Adrenal gland (tissue), 12 donors: ENCODE results near the gene IRS2. TPM values are rescaled to one million over a fixed set of nuclear protein-coding genes. Genes with fewer than 3 reads are reported as not detected.
A peak's percentile ranks its signal among the peaks of the same experiment; 100 is the strongest.

Experiments
- DNase-seq, 7 donors: peaks; one replicate each; pipeline ENCODE4 v3.0.0-alpha.2; 2019 to 2020
- H3K27ac ChIP-seq, 5 donors: fragments of 200-600 bp; sonication (generic) in 4 of 5; 1 replicate in 3 of 5; 2 replicates in 2 of 5; pipeline versions ENCODE4 v1.5.1 to v1.8.0; 2016 to 2020; ENCODE audit warnings: mild to moderate bottlenecking in 1 of 5
- H3K27me3 ChIP-seq: fragments of 200-600 bp; 2 replicates; pipeline ENCODE4 v1.8.0; 2021
- H3K36me3 ChIP-seq, 2 donors: fragments of 200-600 bp; replicated peaks in 1 of 2; 1 replicate in 1 of 2; 2 replicates in 1 of 2; pipeline versions ENCODE4 v1.5.1 to v1.8.0; 2018 to 2022
- H3K4me1 ChIP-seq, 2 donors: fragments of 200-600 bp; replicated peaks in 1 of 2; 1 replicate in 1 of 2; 2 replicates in 1 of 2; pipeline versions ENCODE4 v1.5.1 to v1.8.0; 2018 to 2021
- H3K4me3 ChIP-seq, 4 donors: fragments of 200-600 bp; sonication (generic) in 3 of 4; one replicate each; pipeline ENCODE4 v1.5.1; 2016 to 2018
- H3K9me3 ChIP-seq, 3 donors: fragments of 200-600 bp; sonication (generic) in 1 of 3; replicated peaks in 1 of 3; 1 replicate in 2 of 3; 2 replicates in 1 of 3; pipeline versions ENCODE4 v1.5.1 to v1.8.0; 2016 to 2021
- POLR2A ChIP-seq, 2 donors: fragments of 450-650 bp; IDR thresholded peaks; one replicate each; pipeline ENCODE4 v1.6.1; 2017; ENCODE audit warnings: antibody characterized with exemption in 2 of 2, mild to moderate bottlenecking in 2 of 2, moderate library complexity in 1 of 2
- WGBS, 4 donors: extraction: QIAGEN DNeasy Blood & Tissue Kit in 2 of 4; methylation state at CpG; one replicate each; pipeline versions ENCODE4 v1.1.5 to v1.1.7; 2013 to 2017; 5-methylcytosine and 5-hydroxymethylcytosine counted together
- intact Hi-C, 2 donors: fragments of 100-400 bp; cut with DNase I; formaldehyde crosslinking; loops; one replicate each; pipeline versions ENCODE4 v1.14.1 to v1.15.0; 2022 to 2023
- polyA plus RNA-seq, 3 donors: library from polyadenylated mRNA; stranded (reverse); fragments of 200-250 nt in 2 of 3; fragments of 350-450 nt in 1 of 3; fragmentation: Illumina TruSeq in 1 of 3; extraction: RNeasy Lipid Tissue Mini Kit (QIAGEN cat#74804) in 1 of 3; gene quantifications; one replicate each; pipeline ENCODE4 v1.2.3, GENCODE V29; 2013 to 2014
- total RNA-seq, 9 donors: library from RNA; depleted of rRNA in 4 of 9; stranded (reverse); fragments of >200 nt in 4 of 9; fragments of 120-200 nt in 1 of 9; fragmentation: NEBNext Ultra II Directional in 1 of 9; extraction: Animal tissue kit (Norgen Biotek cat#: 25700) in 1 of 9; gene quantifications; one replicate each; pipeline versions ENCODE4 v1.1.0 to v1.2.4, GENCODE V29; 2013 to 2023
- TF ChIP-seq, protein P1 (sequence below), 6 experiments: fragments of 450-650 bp in 4 of 6; fragments of 200-600 bp in 2 of 6; sonication (generic) in 1 of 6; IDR thresholded peaks; 1 replicate in 5 of 6; 2 replicates in 1 of 6; pipeline versions ENCODE4 v1.5.1 to v1.8.0; 2016 to 2021; ENCODE audit warnings: antibody characterized with exemption in 6 of 6, mild to moderate bottlenecking in 2 of 6, moderate library complexity in 1 of 6
- donor health status: healthy with polysubstance abuse.
- donor health status: Bipolar disorder and iron deficiency.
- donor health status: DM: yes; HTN: yes; CAD: no.
- donor health status: DM: no; HTN: no; CAD: no.
- donor health status: DM: no; HTN: no; CAD: no.
- donor health status: DM: yes; HTN: yes; CAD: no.

Gene IRS2
- total and polyA plus RNA-seq, 12 donors: 11.0 to 84.2 (median 47.4) TPM

DNA sequence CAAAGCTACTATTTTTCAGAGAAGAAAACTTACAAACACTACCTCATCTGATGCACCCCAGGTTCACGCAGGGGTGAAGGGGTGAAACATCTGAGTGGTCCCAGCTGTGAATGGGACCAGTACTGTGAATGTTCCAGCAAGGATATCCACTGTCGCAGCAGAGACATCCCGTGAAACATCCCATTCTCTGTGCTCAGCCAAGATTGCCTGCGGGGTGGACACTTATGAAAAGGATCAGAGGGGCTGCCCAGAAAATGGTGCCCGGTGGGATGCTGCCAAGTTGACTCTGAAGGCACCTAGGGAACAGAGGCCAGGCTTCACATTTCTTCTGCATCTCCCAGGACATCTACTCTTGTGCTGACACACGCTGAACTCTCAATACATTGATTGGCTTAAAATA, 15.9 kb downstream of the IRS2 start:
- peak overlapping the region in 1 of 5 donors; percentile 37 for H3K27ac ChIP-seq
- no peak for DNase-seq
- peaks cover 0 to 14% of the 10 kb centered on the region in 2 donors for H3K36me3 ChIP-seq
- peaks cover 4 to 24% of the 10 kb centered on the region in 2 donors for H3K4me1 ChIP-seq
- H3K27me3 ChIP-seq: no peaks in the 10 kb centered on the region
- TF ChIP-seq, protein P1, sequence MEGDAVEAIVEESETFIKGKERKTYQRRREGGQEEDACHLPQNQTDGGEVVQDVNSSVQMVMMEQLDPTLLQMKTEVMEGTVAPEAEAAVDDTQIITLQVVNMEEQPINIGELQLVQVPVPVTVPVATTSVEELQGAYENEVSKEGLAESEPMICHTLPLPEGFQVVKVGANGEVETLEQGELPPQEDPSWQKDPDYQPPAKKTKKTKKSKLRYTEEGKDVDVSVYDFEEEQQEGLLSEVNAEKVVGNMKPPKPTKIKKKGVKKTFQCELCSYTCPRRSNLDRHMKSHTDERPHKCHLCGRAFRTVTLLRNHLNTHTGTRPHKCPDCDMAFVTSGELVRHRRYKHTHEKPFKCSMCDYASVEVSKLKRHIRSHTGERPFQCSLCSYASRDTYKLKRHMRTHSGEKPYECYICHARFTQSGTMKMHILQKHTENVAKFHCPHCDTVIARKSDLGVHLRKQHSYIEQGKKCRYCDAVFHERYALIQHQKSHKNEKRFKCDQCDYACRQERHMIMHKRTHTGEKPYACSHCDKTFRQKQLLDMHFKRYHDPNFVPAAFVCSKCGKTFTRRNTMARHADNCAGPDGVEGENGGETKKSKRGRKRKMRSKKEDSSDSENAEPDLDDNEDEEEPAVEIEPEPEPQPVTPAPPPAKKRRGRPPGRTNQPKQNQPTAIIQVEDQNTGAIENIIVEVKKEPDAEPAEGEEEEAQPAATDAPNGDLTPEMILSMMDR (IDR thresholded peaks at IDR 0.05): no peak
- no peak for TF ChIP-seq POLR2A (IDR thresholded peaks at IDR 0.05)
- WGBS, 4 donors: 89 to 96% (median 92%) methylated on average over 5 to 6 of the region's 6 CpGs
- no peak overlapping the region for H3K4me3 ChIP-seq
- H3K9me3 ChIP-seq: no peaks in the 10 kb centered on the region
- intact Hi-C loops: no loop called here

GRCh38 chr13:109769921-109770320, 16.5 kb downstream of the IRS2 start:
- WGBS, 4 donors: 87 to 92% (median 91%) methylated on average over 5 of the region's 5 CpGs
- peaks cover 9 to 28% of the 10 kb centered on the region in 2 donors for H3K4me1 ChIP-seq
- intact Hi-C loops: no loop called here
- TF ChIP-seq, protein P1 (IDR thresholded peaks at IDR 0.05): no peak
- TF ChIP-seq POLR2A (IDR thresholded peaks at IDR 0.05): no peak
- no peak overlapping the region for H3K4me3 ChIP-seq
- DNase-seq: no peak
- no peaks in the 10 kb centered on the region for H3K27me3 ChIP-seq
- H3K9me3 ChIP-seq: no peaks in the 10 kb centered on the region
- H3K27ac ChIP-seq: no peak overlapping the region
- H3K36me3 ChIP-seq: peaks cover 0 to 14% of the 10 kb centered on the region in 2 donors

DNA sequence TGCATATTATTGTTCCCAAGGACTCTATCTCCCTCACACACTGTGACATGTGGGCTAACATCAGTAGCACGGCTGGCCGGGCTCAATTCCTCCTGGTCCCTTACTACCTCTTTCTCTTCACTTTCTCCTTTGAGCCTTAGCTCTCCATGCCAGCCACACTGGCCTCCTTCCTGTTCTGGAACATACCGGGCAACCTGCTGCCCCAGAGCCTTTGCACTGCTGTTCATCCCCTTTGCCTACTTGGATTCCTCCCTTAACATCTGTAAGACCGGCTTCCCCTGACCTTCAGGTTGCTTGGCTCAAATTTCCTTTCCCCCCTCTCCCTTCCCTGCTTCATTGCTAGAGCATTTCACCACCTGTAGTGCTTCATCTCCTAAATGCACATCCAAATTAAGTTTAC, 17.1 kb downstream of the IRS2 start:
- Histone ChIP-seq H3K27me3 (no peaks in the 10 kb centered on the region), H3K27ac (peak overlapping the region in 1 of 5 donors; percentile 29), H3K36me3 (peaks cover 0 to 14% of the 10 kb centered on the region in 2 donors), H3K4me3 (peak overlapping the region in 1 of 4 donors; percentile 4), H3K4me1 (peaks cover 16 to 34% of the 10 kb centered on the region in 2 donors), H3K9me3 (no peaks in the 10 kb centered on the region)
- intact Hi-C loops: no loop called here
- DNase-seq: no peak
- WGBS, 4 donors: 61 to 80% (median 75%) methylated on average over 4 of the region's 4 CpGs
- TF ChIP-seq, protein P1 (IDR thresholded peaks at IDR 0.05): no peak
- TF ChIP-seq POLR2A (IDR thresholded peaks at IDR 0.05): no peak

GRCh38 chr13:109768616-109769015, 17.8 kb downstream of the IRS2 start:
- TF ChIP-seq, protein P1 (IDR thresholded peaks at IDR 0.05): no peak
- no peak for TF ChIP-seq POLR2A (IDR thresholded peaks at IDR 0.05)
- H3K9me3 ChIP-seq: no peaks in the 10 kb centered on the region
- no peak overlapping the region for H3K27ac ChIP-seq
- peaks cover 0 to 14% of the 10 kb centered on the region in 2 donors for H3K36me3 ChIP-seq
- WGBS, 4 donors: 85 to 89% (median 88%) methylated on average over 10 of the region's 10 CpGs
- intact Hi-C loops: no loop called here
- peaks cover 15 to 36% of the 10 kb centered on the region in 2 donors for H3K4me1 ChIP-seq
- no peak for DNase-seq
- no peak overlapping the region for H3K4me3 ChIP-seq
- no peaks in the 10 kb centered on the region for H3K27me3 ChIP-seq
